GM19328 (cell line): Measurements from ENCODE around the gene NAXD.
"Not testable (repeated sequence)": the region's sequence is repeated elsewhere in the genome, so short reads cannot be mapped to it uniquely, and the experiment has no call there.

Experiments
- ATAC-seq: cut with Tn5 transposase; IDR thresholded peaks from one replicate; pipeline ENCODE4 v1.9.1; 2021; ENCODE audit warnings: mild to moderate bottlenecking, moderate library complexity; ENCODE audit not compliant: unreplicated experiment

The NAXD gene

GRCh38 chr13:110615322-110616102, at the start of gene NAXD:
Gene NAXD, plus strand, starts transcription at chr13:110615545. Its CDS starts 57 bp downstream, at chr13:110615602.
- peak; percentile 73 for ATAC-seq

GRCh38 chr13:110566171-110566570, 49.2 kb upstream of the NAXD start:
- ATAC-seq, result no peak

GRCh38 chr13:110568612-110569011, 46.7 kb upstream of the NAXD start:
- no peak for ATAC-seq

- not testable (repeated sequence) for ATAC-seq
Observed at GRCh38 chr13:110569962-110570361, 45.4 kb upstream of the NAXD start.

- no peak for ATAC-seq
Observed at GRCh38 chr13:110570886-110571285, 44.5 kb upstream of the NAXD start.

- no peak for ATAC-seq
Observed at GRCh38 chr13:110571896-110572777, 43.2 kb upstream of the NAXD start.

- peak; percentile 55 for ATAC-seq
Observed at GRCh38 chr13:110572778-110573118, 42.6 kb upstream of the NAXD start.

GRCh38 chr13:110574161-110574560, 41.2 kb upstream of the NAXD start:
- ATAC-seq, result no peak

- peak; percentile 59 for ATAC-seq
Observed at GRCh38 chr13:110575322-110576069, 39.8 kb upstream of the NAXD start.

GRCh38 chr13:110576070-110576394, 39.3 kb upstream of the NAXD start:
- ATAC-seq, result no peak

GRCh38 chr13:110576736-110577476, 38.4 kb upstream of the NAXD start:
- no peak for ATAC-seq

GRCh38 chr13:110578363-110578762, 37.0 kb upstream of the NAXD start:
- ATAC-seq, result no peak

- no peak for ATAC-seq
Observed at GRCh38 chr13:110580800-110581199, 34.5 kb upstream of the NAXD start.

- ATAC-seq, result no peak
Observed at GRCh38 chr13:110581506-110582185, 33.7 kb upstream of the NAXD start.

- ATAC-seq, result no peak
Observed at GRCh38 chr13:110582421-110582954, 32.9 kb upstream of the NAXD start.

GRCh38 chr13:110583178-110583865, 32.0 kb upstream of the NAXD start:
- no peak for ATAC-seq

- ATAC-seq, result no peak
Observed at GRCh38 chr13:110589793-110590390, 25.5 kb upstream of the NAXD start.

- ATAC-seq, result no peak
Observed at GRCh38 chr13:110590577-110590976, 24.8 kb upstream of the NAXD start.

GRCh38 chr13:110592665-110593064, 22.7 kb upstream of the NAXD start:
- ATAC-seq, result no peak
